Hepatocyte (in vitro differentiated cells): ENCODE measurements around the gene RYK.

Experiments used
- EZH2 ChIP-seq: fragments of 200-600 bp; sonication (generic); IDR thresholded peaks from 2 replicates; pipeline ENCODE4 v1.6.1; 2016; ENCODE audit warnings: antibody characterized with exemption, mild to moderate bottlenecking, borderline replicate concordance
- EZH2phosphoT487 ChIP-seq: fragments of 200-600 bp; sonication (generic); IDR thresholded peaks from one replicate; pipeline ENCODE4 v1.6.1; 2018; ENCODE audit warnings: antibody characterized with exemption, mild to moderate bottlenecking, low read depth, moderate library complexity; ENCODE audit not compliant: unreplicated experiment, severe bottlenecking
- TF ChIP-seq, protein P1 (sequence below): fragments of 200-600 bp; sonication (generic); IDR thresholded peaks from 2 replicates; pipeline ENCODE4 v1.5.1; 2016; ENCODE audit warnings: antibody characterized with exemption, mild to moderate bottlenecking; ENCODE audit not compliant: poor library complexity

DNA sequence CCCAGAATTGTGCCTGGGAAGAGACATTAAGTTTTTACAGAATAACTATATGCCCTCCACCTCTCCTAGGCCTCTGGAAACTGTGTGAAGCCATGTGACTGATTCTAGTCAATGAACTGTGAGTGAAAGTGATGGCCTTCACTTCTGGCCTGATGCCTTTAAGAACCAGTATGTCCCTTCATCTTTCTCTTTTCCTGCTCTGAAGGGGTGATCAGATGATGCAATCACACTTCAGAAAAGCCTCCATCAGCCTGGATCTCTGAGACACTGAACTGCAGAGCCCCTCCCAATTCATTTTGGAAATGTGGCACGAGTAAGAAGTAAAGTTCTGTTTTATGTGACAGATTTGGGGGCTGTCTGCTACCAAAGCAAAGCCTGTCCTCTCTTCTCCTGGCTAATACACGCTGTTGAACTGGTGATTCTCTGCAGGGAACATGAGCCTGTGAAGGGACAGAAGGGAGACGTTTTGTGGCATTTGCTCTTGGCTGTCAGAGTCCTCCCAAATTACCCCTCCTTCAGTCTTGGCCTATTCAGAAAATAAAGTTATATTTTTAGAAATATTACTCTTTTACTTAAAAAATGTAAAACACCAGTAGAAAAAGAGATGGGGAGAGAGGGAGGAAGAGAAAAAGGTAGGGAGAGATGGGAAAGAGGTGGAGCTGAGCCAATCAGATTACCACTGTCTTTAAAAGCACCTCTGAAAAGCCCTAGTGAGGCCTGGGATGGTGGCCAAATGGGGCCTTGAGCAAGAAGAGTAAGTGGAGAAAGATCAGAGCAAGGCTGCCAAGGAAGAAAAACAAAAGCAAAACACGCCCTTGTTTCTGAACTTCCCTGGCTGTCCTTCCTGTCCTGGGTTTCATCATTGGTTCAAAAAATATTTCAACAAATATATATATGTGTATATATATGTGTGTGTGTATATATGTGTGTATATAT, 40.9 kb upstream of the RYK start:
- TF ChIP-seq, protein P1, sequence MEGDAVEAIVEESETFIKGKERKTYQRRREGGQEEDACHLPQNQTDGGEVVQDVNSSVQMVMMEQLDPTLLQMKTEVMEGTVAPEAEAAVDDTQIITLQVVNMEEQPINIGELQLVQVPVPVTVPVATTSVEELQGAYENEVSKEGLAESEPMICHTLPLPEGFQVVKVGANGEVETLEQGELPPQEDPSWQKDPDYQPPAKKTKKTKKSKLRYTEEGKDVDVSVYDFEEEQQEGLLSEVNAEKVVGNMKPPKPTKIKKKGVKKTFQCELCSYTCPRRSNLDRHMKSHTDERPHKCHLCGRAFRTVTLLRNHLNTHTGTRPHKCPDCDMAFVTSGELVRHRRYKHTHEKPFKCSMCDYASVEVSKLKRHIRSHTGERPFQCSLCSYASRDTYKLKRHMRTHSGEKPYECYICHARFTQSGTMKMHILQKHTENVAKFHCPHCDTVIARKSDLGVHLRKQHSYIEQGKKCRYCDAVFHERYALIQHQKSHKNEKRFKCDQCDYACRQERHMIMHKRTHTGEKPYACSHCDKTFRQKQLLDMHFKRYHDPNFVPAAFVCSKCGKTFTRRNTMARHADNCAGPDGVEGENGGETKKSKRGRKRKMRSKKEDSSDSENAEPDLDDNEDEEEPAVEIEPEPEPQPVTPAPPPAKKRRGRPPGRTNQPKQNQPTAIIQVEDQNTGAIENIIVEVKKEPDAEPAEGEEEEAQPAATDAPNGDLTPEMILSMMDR: no peak
- TF ChIP-seq EZH2 (no peak), EZH2phosphoT487 (no peak)
